Loucy (cell line): ENCODE measurements around the gene TMEM267.
"Not testable (repeated sequence)": the region's sequence is repeated elsewhere in the genome, so short reads cannot be mapped to it uniquely, and the experiment has no call there.

Source experiments
- H2AFZ ChIP-seq: fragments of 200-600 bp; sonication (generic); 2 replicates; pipeline ENCODE4 v1.6.0; 2016; ENCODE audit warnings: antibody characterized with exemption, mild to moderate bottlenecking, low read length, moderate library complexity
- H3F3A ChIP-seq: fragments of 200-600 bp; 2 replicates; pipeline ENCODE4 v1.6.0; 2016; ENCODE audit warnings: antibody characterized with exemption, low read depth, mild to moderate bottlenecking
- H3K27me3 ChIP-seq: fragments of 200-600 bp; sonication (generic); 2 replicates; pipeline ENCODE4 v1.6.1; 2014; ENCODE audit warnings: low read length, mild to moderate bottlenecking; ENCODE audit not compliant: insufficient read depth, poor library complexity, severe bottlenecking
- H3K36me3 ChIP-seq: fragments of 200-600 bp; sonication (generic); 2 replicates; pipeline ENCODE4 v1.6.1; 2016; ENCODE audit warnings: low read length; ENCODE audit not compliant: insufficient read depth
- H3K4me1 ChIP-seq: fragments of 200-600 bp; sonication (generic); 2 replicates; pipeline ENCODE4 v1.5.1; 2014; ENCODE audit warnings: low read length, mild to moderate bottlenecking; ENCODE audit not compliant: insufficient read depth, poor library complexity, severe bottlenecking
- H3K4me2 ChIP-seq: fragments of 200-600 bp; sonication (generic); 2 replicates; pipeline ENCODE4 v1.6.0; 2014; ENCODE audit warnings: antibody characterized with exemption, low read length, low read depth, mild to moderate bottlenecking; ENCODE audit not compliant: poor library complexity, severe bottlenecking
- H3K4me3 ChIP-seq: fragments of 200-600 bp; sonication (generic); 2 replicates; pipeline ENCODE4 v1.5.1; 2014; ENCODE audit warnings: low read length, mild to moderate bottlenecking, mixed read lengths; ENCODE audit not compliant: poor library complexity, severe bottlenecking
- H3K79me2 ChIP-seq: fragments of 200-600 bp; sonication (generic); 2 replicates; pipeline ENCODE4 v1.6.1; 2014; ENCODE audit warnings: low read length; ENCODE audit not compliant: insufficient read depth
- H3K9ac ChIP-seq: fragments of 200-600 bp; sonication (generic); 2 replicates; pipeline ENCODE4 v1.6.0; 2014; ENCODE audit warnings: mild to moderate bottlenecking, low read depth, low read length, moderate library complexity; ENCODE audit not compliant: poor library complexity, severe bottlenecking
- H3K9me2 ChIP-seq: fragments of 200-600 bp; sonication (generic); replicated peaks from 2 replicates; pipeline ENCODE4 v1.6.1; 2016; ENCODE audit warnings: low read depth, low read length, mixed read lengths
- H3K9me3 ChIP-seq: fragments of 200-600 bp; sonication (generic); 2 replicates; pipeline ENCODE4 v1.6.1; 2014; ENCODE audit warnings: mild to moderate bottlenecking, antibody characterized with exemption, low read length, low read depth; ENCODE audit not compliant: insufficient read depth
- H4K20me1 ChIP-seq: fragments of 200-600 bp; sonication (generic); 2 replicates; pipeline ENCODE4 v1.6.0; 2014; ENCODE audit warnings: antibody characterized with exemption, low read length, mild to moderate bottlenecking; ENCODE audit not compliant: insufficient read depth, poor library complexity, severe bottlenecking
- EZH2phosphoT487 ChIP-seq: fragments of 200-600 bp; IDR thresholded peaks from 2 replicates; pipeline ENCODE4 v1.6.1; 2018; ENCODE audit warnings: antibody characterized with exemption, mild to moderate bottlenecking, moderate library complexity, borderline replicate concordance
- TF ChIP-seq, protein P1 (sequence below): fragments of 200-600 bp; sonication (generic); conservative IDR thresholded peaks from 2 replicates; pipeline ENCODE4 v1.5.1; 2014; ENCODE audit warnings: mild to moderate bottlenecking, antibody characterized with exemption, low read length

The TMEM267 gene

GRCh38 chr5:43409809-43410271 lies 73.8 kb downstream of the TMEM267 start:
- Histone ChIP-seq H3K9me2 (no peaks in the 10 kb centered on the region), H3K4me1 (no peaks in the 10 kb centered on the region), H3K27me3 (no peaks in the 10 kb centered on the region), H3K4me3 (no peak overlapping the region), H3K4me2 (no peak overlapping the region), H2AFZ (no peak overlapping the region), H3K36me3 (no peaks in the 10 kb centered on the region), H3K9me3 (no peaks in the 10 kb centered on the region), H4K20me1 (no peaks in the 10 kb centered on the region), H3K79me2 (no peaks in the 10 kb centered on the region), H3F3A (no peaks in the 10 kb centered on the region), H3K9ac (no peak overlapping the region)
- TF ChIP-seq EZH2phosphoT487 = no peak
- TF ChIP-seq, protein P1, sequence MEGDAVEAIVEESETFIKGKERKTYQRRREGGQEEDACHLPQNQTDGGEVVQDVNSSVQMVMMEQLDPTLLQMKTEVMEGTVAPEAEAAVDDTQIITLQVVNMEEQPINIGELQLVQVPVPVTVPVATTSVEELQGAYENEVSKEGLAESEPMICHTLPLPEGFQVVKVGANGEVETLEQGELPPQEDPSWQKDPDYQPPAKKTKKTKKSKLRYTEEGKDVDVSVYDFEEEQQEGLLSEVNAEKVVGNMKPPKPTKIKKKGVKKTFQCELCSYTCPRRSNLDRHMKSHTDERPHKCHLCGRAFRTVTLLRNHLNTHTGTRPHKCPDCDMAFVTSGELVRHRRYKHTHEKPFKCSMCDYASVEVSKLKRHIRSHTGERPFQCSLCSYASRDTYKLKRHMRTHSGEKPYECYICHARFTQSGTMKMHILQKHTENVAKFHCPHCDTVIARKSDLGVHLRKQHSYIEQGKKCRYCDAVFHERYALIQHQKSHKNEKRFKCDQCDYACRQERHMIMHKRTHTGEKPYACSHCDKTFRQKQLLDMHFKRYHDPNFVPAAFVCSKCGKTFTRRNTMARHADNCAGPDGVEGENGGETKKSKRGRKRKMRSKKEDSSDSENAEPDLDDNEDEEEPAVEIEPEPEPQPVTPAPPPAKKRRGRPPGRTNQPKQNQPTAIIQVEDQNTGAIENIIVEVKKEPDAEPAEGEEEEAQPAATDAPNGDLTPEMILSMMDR = no peak

GRCh38 chr5:43402524-43403066 lies 81.1 kb downstream of the TMEM267 start:
- not testable (repeated sequence) for H3K9ac ChIP-seq, H3K9me3 ChIP-seq, H2AFZ ChIP-seq, H3K36me3 ChIP-seq, H4K20me1 ChIP-seq, H3K27me3 ChIP-seq, H3K4me2 ChIP-seq, H3K9me2 ChIP-seq, H3K4me1 ChIP-seq, H3K4me3 ChIP-seq, H3F3A ChIP-seq
- H3K79me2 ChIP-seq = peaks cover 17% of the 10 kb centered on the region

- Histone ChIP-seq H3K79me2 (peaks cover 25% of the 10 kb centered on the region), H3K9me3 (no peaks in the 10 kb centered on the region), H3K4me2 (no peak overlapping the region), H3K9me2 (no peaks in the 10 kb centered on the region), H3K4me3 (no peak overlapping the region), H3K36me3 (no peaks in the 10 kb centered on the region), H4K20me1 (no peaks in the 10 kb centered on the region), H2AFZ (no peak overlapping the region), H3K4me1 (peaks cover 14% of the 10 kb centered on the region), H3K9ac (no peak overlapping the region), H3K27me3 (no peaks in the 10 kb centered on the region), H3F3A (no peaks in the 10 kb centered on the region)
- TF ChIP-seq EZH2phosphoT487 = no peak
- TF ChIP-seq, protein P1 = peak; percentile 47
Observed at GRCh38 chr5:43401827-43402226, 81.8 kb downstream of the TMEM267 start.

DNA sequence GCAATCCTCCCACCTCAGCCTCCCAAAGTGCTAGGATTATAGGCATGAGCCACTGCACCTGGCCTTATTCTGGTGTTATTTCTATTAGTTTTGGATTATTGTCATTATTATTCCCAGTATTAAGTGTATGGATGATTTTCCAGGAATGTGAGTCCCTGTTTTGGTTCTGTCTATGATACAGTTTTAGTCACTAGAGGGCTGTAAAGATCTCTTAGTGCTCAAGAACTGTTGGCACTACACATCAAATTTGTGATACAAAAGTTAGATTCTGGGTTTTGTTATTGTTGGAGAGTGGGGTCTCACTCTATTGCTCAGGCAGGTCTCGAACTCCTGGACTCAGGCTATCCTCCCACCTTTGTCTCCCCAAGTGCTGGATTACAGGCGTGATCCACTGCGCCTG lies 83.6 kb downstream of the TMEM267 start:
- no peaks in the 10 kb centered on the region for H3K27me3 ChIP-seq
- H3K4me1 ChIP-seq = peaks cover 19% of the 10 kb centered on the region
- H3F3A ChIP-seq = no peaks in the 10 kb centered on the region
- H4K20me1 ChIP-seq = no peaks in the 10 kb centered on the region
- H3K36me3 ChIP-seq = no peaks in the 10 kb centered on the region
- no peaks in the 10 kb centered on the region for H3K9me3 ChIP-seq
- no peak for TF ChIP-seq EZH2phosphoT487
- TF ChIP-seq, protein P1 = peak; percentile 45; the same call in 1 of the 2 replicates
- H2AFZ ChIP-seq = no peak overlapping the region
- H3K9me2 ChIP-seq = no peaks in the 10 kb centered on the region
- H3K4me2 ChIP-seq = no peak overlapping the region
- peaks cover 41% of the 10 kb centered on the region for H3K79me2 ChIP-seq
- H3K9ac ChIP-seq = no peak overlapping the region
- no peak overlapping the region for H3K4me3 ChIP-seq
